SK-MEL-5 (cell line): ENCODE data around the gene CCDC9. TPM values are rescaled to one million over a fixed set of nuclear protein-coding genes. Genes with fewer than 3 reads are reported as not detected.
"Not testable (repeated sequence)": the region's sequence is repeated elsewhere in the genome, so short reads cannot be mapped to it uniquely, and the experiment has no call there.

Source experiments
- DNase-seq: peaks from one replicate; pipeline ENCODE4 v3.0.0-alpha.2; 2016; ENCODE audit warnings: low read depth, low spot score
- in situ Hi-C: cut with HindIII; loops from 2 replicates; pipeline ENCODE4 v1.10.0; 2016; ENCODE audit warnings: low sequenced_read_pairs, high pct_unique_total_duplicates, low pct_unique_long_range_greater_than_20kb
- total RNA-seq: library from RNA; depleted of rRNA; stranded (reverse); fragments of >200 nt; shearing (Covaris generic); gene quantifications from 2 replicates; pipeline ENCODE4 v1.2.3, GENCODE V29; 2014

CCDC9 gene
- total RNA-seq, 1 experiment from 2014 or later = 2.5 TPM

GRCh38 chr19:47230054-47230920 lies 26.0 kb upstream of the CCDC9 start:
- in situ Hi-C loops = no loop called here
- peak; percentile 28 for DNase-seq

- DNase-seq = no peak
- in situ Hi-C loops = no loop called here
These were observed 25.5 kb upstream of the CCDC9 start, which contains the start of gene BBC3 for GRCh38 chr19:47230921-47231214. Gene BBC3, minus strand, starts transcription at chr19:47231199. Its CDS starts 2,768 bp downstream, at chr19:47228431.

GRCh38 chr19:47231215-47232054 lies 24.9 kb upstream of the CCDC9 start:
- in situ Hi-C loops = no loop called here

DNA sequence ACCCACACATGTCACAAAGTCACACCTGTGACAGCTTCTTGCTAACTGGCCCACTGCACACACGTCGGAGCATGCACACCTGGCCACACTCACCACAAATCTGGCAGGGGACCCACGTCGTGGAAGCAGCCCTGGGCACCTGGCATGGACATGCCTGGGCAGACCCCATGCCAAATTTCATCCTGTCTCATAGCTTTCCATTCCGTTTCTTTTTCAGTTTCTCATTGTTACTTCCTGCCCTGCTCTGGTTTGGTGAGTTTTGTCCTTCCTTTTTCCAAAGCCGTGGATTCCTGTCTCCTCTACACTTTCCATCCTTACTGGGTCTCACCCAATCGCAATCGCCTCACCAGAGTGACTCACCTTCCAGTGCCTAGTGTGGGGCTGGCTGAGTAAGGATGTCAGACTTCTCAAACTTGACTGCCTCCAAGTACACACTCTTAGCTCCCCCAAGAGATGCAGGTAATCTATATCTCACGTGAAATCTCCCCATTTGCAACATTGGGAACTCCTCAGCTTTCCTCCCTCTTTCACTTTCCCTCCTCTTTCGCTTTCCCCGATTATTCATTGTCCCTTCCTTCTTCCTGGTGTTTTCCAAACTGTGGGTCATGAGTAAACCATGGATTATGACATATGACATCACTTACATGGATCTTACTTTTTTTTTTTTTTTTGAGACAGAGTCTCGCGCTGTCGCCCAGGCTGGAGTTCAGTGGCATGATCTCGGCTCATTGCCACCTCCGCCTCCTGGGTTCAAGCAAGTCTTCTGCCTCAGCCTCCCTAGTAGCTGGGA lies 23.7 kb upstream of the CCDC9 start:
- in situ Hi-C loops = no loop called here
- DNase-seq = no peak

More at GRCh38 chr19:47231215-47232054, 24.9 kb upstream of the CCDC9 start:
- peak; percentile 66 for DNase-seq

DNA sequence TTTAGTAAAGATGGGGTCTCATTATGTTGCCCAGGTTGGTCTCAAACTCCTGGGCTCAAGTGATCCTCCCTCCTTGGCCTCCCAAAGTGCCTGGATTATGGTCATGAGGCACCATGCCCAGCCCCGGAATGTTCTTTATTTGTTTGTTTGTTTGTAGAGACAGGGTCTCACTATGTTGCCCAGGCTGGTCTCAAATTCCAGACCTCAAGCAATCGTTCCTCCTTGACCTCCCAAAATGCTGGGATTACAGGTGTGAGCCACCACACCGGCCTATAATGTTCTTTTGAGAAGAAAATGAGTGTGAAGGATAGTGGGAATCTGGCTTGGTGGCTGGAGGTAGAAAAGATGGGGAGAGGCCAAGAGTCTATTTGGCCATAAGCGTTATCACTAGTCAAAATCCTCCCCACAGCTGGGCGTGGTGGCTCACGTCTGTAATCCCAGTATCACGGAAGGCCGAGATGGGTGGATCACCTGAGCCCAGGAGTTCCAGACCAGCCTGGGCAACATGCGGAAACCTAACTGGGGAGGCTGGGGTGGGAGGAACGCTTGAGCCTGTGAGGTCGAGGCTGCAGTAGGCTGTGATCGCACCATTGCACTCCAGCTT lies 20.2 kb upstream of the CCDC9 start:
- in situ Hi-C loops = no loop called here
- no peak for DNase-seq

GRCh38 chr19:47239152-47239551 lies 17.2 kb upstream of the CCDC9 start:
- in situ Hi-C loops = no loop called here
- DNase-seq = no peak

DNA sequence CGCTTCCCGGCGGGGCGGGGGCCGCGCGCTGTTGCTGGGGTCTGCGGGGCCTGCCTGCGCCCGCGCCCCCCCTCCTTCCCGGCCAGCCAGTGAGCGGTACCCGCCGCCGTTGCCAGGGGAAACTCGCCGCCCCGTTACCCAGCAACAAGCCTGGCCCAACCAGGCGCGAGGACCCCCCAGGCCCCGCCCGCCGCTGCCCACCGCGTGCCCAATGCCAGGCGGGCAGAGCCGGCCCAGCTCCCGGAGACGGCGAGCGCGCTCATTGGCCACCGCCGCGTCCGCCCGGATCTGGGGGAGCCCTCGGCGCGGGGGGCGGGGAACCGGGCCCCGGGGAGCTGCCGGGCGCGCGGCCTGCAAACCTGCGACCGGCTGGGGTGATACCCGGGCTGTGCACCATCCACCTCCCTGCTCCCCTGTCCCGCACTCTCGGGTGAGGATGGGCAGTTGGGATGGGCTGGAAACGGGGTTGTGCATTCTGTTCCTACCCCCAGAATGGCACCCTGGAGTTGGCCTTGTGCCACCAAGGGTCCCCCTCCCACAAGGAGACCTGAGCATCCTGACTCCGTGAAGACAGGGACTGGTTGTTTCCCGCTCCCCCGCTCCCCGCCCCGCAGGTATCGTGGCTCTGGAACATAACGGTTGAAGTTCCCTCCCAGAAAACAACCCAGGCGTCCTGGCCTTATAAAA lies 16.6 kb upstream of the CCDC9 start:
- in situ Hi-C loops = no loop called here
- DNase-seq = peak; percentile 47

DNA sequence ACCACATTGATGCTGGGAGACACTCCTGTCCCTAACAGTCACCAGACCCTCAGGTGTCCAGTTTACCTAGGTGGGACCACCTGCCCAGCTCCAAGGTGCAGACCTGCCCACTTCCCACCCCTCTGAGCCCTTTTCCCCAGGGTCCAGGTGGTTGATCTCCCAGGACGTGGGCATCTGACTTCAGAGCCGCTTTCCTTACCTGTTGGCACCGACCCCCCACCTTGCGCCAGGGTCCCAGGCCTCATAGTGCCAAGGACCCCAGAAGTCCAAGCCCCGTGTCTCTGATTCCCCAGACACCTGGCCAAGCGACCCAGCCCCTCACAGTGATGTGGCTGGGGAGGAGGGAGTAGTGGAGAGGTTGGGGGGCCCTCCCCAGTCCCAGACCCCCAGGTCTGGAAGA lies 15.8 kb upstream of the CCDC9 start:
- in situ Hi-C loops = no loop called here
- no peak for DNase-seq

- peak; percentile 52 for DNase-seq
- in situ Hi-C loops = no loop called here
These were observed 15.1 kb upstream of the CCDC9 start for GRCh38 chr19:47240996-47241918.

DNA sequence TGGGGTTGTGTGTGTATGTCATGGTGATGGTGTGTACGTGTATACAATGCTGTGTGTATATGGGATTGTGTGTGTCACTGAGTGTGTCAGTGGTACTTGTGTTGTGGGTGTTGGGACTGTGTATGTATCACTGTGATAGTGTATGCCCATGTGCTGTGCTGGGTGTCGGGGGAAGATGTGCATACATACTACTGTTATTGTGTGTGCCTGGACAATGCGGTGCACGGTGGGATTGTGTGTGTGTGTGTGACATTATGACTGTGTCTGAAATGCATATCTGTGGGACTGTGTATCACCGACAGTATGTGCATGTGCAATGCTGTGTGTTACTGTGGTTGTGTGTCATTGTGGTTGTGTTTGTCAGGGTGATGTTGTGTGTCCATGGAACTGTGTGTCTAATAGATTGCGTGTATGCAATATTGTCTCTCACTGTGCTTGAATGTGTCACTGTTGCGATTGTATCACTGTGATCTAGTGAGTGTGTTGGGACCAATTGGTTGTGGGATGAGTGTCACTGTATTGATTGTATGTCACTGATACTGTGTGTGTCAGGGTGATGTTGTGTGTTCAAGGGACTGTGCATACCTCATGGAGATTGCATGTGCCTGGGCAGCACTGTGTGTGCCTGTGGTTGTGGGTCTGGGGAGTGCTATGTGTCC lies 14.3 kb upstream of the CCDC9 start:
- no peak for DNase-seq
- in situ Hi-C loops = no loop called here

DNA sequence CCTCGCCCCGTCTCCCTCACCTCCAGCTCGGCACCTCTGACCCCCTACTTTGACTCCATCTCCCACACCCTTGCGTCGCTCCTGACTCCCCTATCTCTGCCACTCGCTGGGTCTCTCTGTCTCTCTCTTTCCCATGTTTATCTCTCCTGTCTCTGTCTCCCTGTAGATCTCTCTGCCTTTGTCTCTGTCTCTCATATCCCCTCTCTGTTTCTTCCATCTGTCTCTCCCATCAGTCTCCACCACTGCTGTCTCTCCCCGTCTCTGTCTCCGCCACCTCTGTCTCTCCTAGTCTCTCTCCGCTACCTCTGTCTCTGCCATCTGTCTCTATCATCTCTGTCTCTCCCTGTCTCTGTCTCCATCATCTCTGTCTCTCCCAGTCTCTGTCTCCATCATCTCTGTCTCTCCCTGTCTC lies 13.0 kb upstream of the CCDC9 start:
- in situ Hi-C loops = no loop called here
- no peak for DNase-seq

GRCh38 chr19:47243776-47244547 lies 12.4 kb upstream of the CCDC9 start:
- DNase-seq = peak; percentile 92
- in situ Hi-C loops = no loop called here

- peak; percentile 74 for DNase-seq
- in situ Hi-C loops = no loop called here
These were observed 8.9 kb upstream of the CCDC9 start for GRCh38 chr19:47247308-47247990.

DNA sequence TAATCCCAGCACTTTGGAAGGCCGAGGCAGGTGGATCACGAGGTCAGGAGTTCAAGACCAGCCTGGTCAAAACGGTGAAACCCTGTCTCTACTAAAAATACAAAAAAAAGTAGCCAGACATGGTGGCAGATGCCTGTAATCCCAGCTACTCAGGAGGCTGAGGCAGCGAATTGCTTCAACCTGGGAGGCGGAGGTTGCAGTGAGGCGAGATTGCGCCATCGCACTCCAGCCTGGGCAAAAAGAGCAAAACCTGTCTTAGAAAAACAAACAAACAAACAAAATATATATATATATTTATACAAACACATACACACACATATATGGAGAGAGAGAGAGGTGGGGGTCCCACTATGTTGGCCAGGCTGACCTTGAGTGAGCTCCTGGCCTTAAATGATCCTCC lies 3.3 kb upstream of the CCDC9 start:
- DNase-seq, in situ Hi-C loops: not testable (repeated sequence)
